ENCODE measurements around the gene GALNT2.

- no peak for TF ChIP-seq PBX2 (CRISPR knock-in tag; IDR thresholded peaks at IDR 0.05)
- TF ChIP-seq NCOA2 (CRISPR knock-in tag; IDR thresholded peaks at IDR 0.05), result no peak
- no peak for TF ChIP-seq ZNF770 (CRISPR knock-in tag; IDR thresholded peaks at IDR 0.05)
Measured at GRCh38 chr1:230191079-230191804, 124.2 kb downstream of the GALNT2 start.

All from HepG2 (cell line).